Prostate gland (tissue), 2 donors: Measurements from ENCODE around the gene KCNJ13.

ENCODE experiments used
- POLR2A ChIP-seq: fragments of 450-650 bp; IDR thresholded peaks from one replicate; pipeline ENCODE4 v1.6.1; 2016; ENCODE audit warnings: antibody characterized with exemption, mild to moderate bottlenecking
- TF ChIP-seq, protein P1 (sequence below), 4 experiments: fragments of 200-600 bp in 2 of 4; fragments of 450-650 bp in 2 of 4; sonication (generic) in 2 of 4; IDR thresholded peaks; 1 replicate in 3 of 4; 2 replicates in 1 of 4; pipeline ENCODE4 v1.5.1; 2016 to 2019; ENCODE audit warnings: antibody characterized with exemption in 4 of 4, mild to moderate bottlenecking in 2 of 4, moderate library complexity in 2 of 4

GRCh38 chr2:232779934-232780333 lies 3.6 kb upstream of the KCNJ13 start:
- no peak for TF ChIP-seq POLR2A
- TF ChIP-seq, protein P1, sequence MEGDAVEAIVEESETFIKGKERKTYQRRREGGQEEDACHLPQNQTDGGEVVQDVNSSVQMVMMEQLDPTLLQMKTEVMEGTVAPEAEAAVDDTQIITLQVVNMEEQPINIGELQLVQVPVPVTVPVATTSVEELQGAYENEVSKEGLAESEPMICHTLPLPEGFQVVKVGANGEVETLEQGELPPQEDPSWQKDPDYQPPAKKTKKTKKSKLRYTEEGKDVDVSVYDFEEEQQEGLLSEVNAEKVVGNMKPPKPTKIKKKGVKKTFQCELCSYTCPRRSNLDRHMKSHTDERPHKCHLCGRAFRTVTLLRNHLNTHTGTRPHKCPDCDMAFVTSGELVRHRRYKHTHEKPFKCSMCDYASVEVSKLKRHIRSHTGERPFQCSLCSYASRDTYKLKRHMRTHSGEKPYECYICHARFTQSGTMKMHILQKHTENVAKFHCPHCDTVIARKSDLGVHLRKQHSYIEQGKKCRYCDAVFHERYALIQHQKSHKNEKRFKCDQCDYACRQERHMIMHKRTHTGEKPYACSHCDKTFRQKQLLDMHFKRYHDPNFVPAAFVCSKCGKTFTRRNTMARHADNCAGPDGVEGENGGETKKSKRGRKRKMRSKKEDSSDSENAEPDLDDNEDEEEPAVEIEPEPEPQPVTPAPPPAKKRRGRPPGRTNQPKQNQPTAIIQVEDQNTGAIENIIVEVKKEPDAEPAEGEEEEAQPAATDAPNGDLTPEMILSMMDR (IDR thresholded peaks at IDR 0.05) = no peak
